GM18951 (cell line): Measurements from ENCODE around the gene CCR5AS.

Experiments used
- POLR2A ChIP-seq: IDR thresholded peaks from 4 replicates; pipeline ENCODE4 v1.6.1; 2011; ENCODE audit warnings: mild to moderate bottlenecking; ENCODE audit not compliant: insufficient read length, insufficient read depth; ENCODE audit errors: extremely low read depth
- in situ Hi-C: fragments of 300-500 bp; cut with MboI; formaldehyde crosslinking; loops from one replicate; pipeline ENCODE4 v1.12.0; 2022; ENCODE audit warnings: low sequenced_read_pairs, mixed read lengths, inconsistent platforms; ENCODE audit not compliant: unreplicated experiment

The CCR5AS gene

GRCh38 chr3:46406788-46407611 is at the start of gene CCR5AS, which contains the start of gene CCRL2:
CCR5AS (minus strand) TSS chr3:46407066.
CCRL2 (plus strand) TSS chr3:46407259; CDS start chr3:46408080, 821 bp downstream.
- TF ChIP-seq POLR2A, result no peak
- in situ Hi-C loops, result no loop called here

DNA sequence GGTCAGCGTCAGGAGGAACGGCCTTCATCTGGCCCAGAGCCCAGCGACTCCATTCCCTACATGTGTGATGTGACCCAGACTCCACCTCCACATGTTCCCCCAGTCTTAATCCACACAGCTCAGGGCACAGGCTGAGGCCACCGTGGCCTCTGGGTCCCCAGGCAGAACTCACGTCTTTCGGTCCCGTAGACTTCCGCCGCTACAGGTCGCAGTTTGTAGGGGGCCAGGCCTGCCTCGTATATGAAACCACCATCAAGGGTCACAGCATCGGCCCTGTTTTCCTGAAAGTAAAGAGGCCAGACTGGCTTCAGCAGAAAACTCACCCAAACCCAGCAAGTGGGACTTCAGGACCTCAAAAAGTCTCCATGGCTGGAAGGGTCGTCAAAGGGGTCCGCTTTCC is 49.3 kb upstream of the CCR5AS start:
- in situ Hi-C loops, result no loop called here

DNA sequence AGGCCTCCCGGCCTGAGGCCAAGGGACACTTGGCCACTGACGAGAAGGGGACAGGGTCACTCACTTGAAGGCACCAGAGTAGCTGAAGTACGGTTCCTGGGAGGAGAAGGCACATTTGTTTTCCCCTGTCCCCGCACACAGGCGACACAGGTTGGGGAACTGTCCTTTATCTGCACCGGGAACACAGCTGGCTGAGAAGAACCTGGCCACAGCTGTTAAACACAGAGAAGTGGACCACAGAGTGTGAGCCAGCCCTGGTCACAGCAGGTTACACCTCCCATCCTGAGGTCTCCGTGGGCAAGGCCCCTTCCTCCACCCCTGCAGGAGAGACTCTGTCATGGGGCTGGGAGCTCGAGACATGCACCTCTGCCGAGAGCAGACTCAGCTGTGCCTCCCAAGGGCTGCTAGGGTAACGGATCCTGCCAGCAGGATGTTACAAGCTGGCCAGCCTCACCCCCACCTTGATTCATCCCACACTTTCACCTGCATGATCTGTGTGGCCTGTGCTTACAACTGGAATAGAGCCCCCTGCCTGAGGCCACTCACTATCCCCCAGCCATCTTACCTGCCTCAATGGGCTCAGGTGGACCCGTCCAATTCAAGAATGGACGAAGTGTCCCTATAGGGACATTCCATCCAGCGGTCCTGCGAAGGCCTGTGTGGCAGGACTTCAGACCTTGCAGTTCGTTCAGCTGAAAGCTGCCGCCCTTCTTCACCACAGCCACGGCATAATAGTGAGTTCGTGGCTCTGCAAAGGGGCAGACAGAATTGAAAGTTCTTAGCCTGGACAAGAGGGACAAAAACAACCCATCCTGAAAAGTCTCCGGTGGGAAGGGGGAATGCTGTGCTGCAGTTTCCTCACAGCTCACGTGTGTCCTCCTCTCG is 48.6 kb upstream of the CCR5AS start:
- in situ Hi-C loops, result no loop called here
- no peak for TF ChIP-seq POLR2A

More for the DNA sequence above, 49.3 kb upstream of the CCR5AS start:
- no peak for TF ChIP-seq POLR2A

DNA sequence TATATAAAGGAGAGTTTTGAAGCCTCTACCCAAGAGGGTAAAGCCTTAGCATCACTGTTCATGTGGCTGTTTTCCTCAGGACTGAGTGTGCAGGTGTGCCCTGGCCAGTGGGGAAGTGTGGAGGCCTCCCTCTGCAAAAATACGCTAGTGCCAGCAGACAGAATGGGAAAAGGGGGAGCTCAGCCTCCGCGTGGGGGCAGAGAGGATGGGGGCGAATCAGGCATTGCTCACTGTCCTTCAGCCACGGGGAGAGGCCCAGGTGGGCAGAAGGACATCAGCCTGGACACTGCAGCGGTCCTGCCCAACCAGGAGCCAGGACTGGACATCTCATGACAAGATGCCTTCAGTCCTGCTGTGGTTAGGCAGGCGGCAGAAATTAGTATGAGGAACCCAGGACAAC is 47.7 kb upstream of the CCR5AS start:
- no peak for TF ChIP-seq POLR2A
- in situ Hi-C loops, result no loop called here

- in situ Hi-C loops, result no loop called here
- TF ChIP-seq POLR2A, result no peak
Observed at GRCh38 chr3:46454209-46454595, 47.3 kb upstream of the CCR5AS start.

- TF ChIP-seq POLR2A, result no peak
- in situ Hi-C loops, result no loop called here
Observed at GRCh38 chr3:46453526-46454208, 46.8 kb upstream of the CCR5AS start.

DNA sequence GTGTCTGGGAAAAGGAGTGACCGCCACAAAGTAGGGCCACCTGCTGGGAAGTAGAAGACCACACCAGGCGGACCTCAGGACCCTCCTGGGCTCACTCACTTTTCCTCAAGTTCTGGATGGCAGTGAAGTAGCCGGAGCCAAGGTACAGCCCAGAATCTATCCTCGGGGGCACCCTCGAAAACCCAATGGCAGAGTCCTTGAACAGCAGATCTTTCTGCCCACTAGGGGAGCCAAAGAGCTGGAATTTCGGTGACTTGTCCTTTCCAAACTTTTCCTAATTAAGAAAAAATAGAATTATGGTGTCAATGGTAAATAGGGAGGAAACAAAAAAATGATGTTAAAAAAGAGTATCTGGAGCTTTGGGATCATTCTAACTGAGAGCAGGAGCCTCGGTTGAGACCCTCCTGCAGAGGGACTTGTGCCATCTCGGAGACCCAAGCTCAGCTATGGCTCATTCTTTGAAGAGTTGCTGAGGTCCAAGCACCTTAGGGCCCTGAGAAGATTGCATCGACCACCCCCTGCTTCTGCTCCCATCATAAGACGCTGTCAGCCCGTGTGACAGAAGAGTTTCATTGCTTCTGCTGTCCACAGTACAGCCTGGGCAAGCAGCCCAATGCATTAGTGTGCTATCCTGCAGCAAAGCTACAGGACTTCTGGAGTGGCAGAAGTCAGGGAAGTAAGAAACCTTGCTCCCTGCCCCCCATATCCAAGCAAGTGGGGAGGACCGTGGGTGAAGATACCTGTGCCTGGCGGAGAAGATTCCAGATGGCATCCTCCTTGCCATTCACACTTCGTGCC is 43.1 kb upstream of the CCR5AS start:
- in situ Hi-C loops, result no loop called here
- TF ChIP-seq POLR2A, result no peak

GRCh38 chr3:46448721-46449120 is 41.9 kb upstream of the CCR5AS start:
- no peak for TF ChIP-seq POLR2A
- in situ Hi-C loops, result no loop called here

- in situ Hi-C loops, result no loop called here
- TF ChIP-seq POLR2A, result no peak
Observed at GRCh38 chr3:46447228-46447985, 40.5 kb upstream of the CCR5AS start.

GRCh38 chr3:46442576-46443530 is 36.0 kb upstream of the CCR5AS start:
- in situ Hi-C loops, result no loop called here

More at GRCh38 chr3:46442576-46443530, 36.0 kb upstream of the CCR5AS start:
- no peak for TF ChIP-seq POLR2A
